Thoracic aorta (tissue), 2 donors: ENCODE data around the gene NAAA. TPM values are rescaled to one million over a fixed set of nuclear protein-coding genes. Genes with fewer than 3 reads are reported as not detected.

Experiments used
- ATAC-seq: fragments of 150-250 bp; one replicate; pipeline ENCODE4 v1.8.0; 2017; ENCODE audit warnings: low read depth; ENCODE audit not compliant: insufficient number of reproducible peaks, low FRiP score
- DNase-seq: peaks from one replicate; pipeline ENCODE4 v3.0.0-alpha.2; 2020; ENCODE audit warnings: low spot score
- H3K27ac ChIP-seq, 2 donors: fragments of 200-600 bp; sonication (generic); 1 replicate in 1 of 2; 2 replicates in 1 of 2; pipeline ENCODE4 v1.5.1; 2016; ENCODE audit warnings: mild to moderate bottlenecking in 2 of 2, moderate library complexity in 2 of 2
- H3K27me3 ChIP-seq: fragments of 200-600 bp; sonication (generic); replicated peaks from 2 replicates; pipeline ENCODE4 v1.6.0; 2016; ENCODE audit warnings: mild to moderate bottlenecking; ENCODE audit not compliant: insufficient read depth
- H3K36me3 ChIP-seq: fragments of 200-600 bp; sonication (generic); one replicate; pipeline ENCODE4 v1.5.1; 2016
- H3K4me1 ChIP-seq, 2 donors: fragments of 200-600 bp; sonication (generic); 1 replicate in 1 of 2; 2 replicates in 1 of 2; pipeline versions ENCODE4 v1.5.1 to v1.6.0; 2016; ENCODE audit warnings: low read depth in 2 of 2, mild to moderate bottlenecking in 1 of 2; ENCODE audit not compliant: control insufficient read depth in 1 of 2
- H3K4me3 ChIP-seq: fragments of 200-600 bp; sonication (generic); 2 replicates; pipeline ENCODE4 v1.5.1; 2016; ENCODE audit warnings: mild to moderate bottlenecking
- H3K9me3 ChIP-seq: fragments of 200-600 bp; sonication (generic); 2 replicates; pipeline ENCODE4 v1.5.1; 2016
- CTCF ChIP-seq: fragments of 200-600 bp; sonication (generic); IDR thresholded peaks from one replicate; pipeline ENCODE4 v1.5.1; 2019; ENCODE audit warnings: antibody characterized with exemption
- total RNA-seq, 2 donors: library from RNA; depleted of rRNA; stranded (reverse); fragments of >200 nt; gene quantifications; one replicate each; pipeline versions ENCODE4 v1.1.0 to v1.2.3, GENCODE V29; 2016

Gene NAAA
- 100 to 1,000 TPM; 142 to 152 TPM for total RNA-seq

- peaks cover 3 to 14% of the 10 kb centered on the region in 2 donors for H3K4me1 ChIP-seq
- TF ChIP-seq CTCF, result no peak
- DNase-seq, result peak; percentile 15
Measured at GRCh38 chr4:75940692-75941253, at the start of gene NAAA. TSS of gene NAAA (minus strand) at chr4:75941013. CDS start at chr4:75940949, 64 bp downstream.

GRCh38 chr4:75989846-75990528 is 49.2 kb upstream of the NAAA start:
- Histone ChIP-seq H3K9me3 (no peaks in the 10 kb centered on the region), H3K36me3 (no peaks in the 10 kb centered on the region), H3K27me3 (no peaks in the 10 kb centered on the region), H3K4me1 (peaks cover 12 to 16% of the 10 kb centered on the region in 2 donors), H3K27ac (peak overlapping the region; percentile 57 to 65), H3K4me3 (peak overlapping the region; percentile 97)
- no peak for TF ChIP-seq CTCF
- DNase-seq, result no peak
- ATAC-seq, result no peak

More at GRCh38 chr4:75940692-75941253, at the start of gene NAAA:
- Histone ChIP-seq H3K27me3 (no peaks in the 10 kb centered on the region), H3K27ac (peak within 1 kb of the TSS; percentile 34 to 73), H3K4me3 (peak within 1 kb of the TSS; percentile 88), H3K9me3 (no peaks in the 10 kb centered on the region), H3K36me3 (no peaks in the 10 kb centered on the region)
- ATAC-seq, result peak; percentile 81

- H3K36me3 ChIP-seq, result peaks cover 12% of the 10 kb centered on the region
- H3K27ac ChIP-seq, result no peak overlapping the region
- H3K4me3 ChIP-seq, result no peak overlapping the region
- ATAC-seq, result no peak
- no peak for TF ChIP-seq CTCF
- H3K9me3 ChIP-seq, result no peaks in the 10 kb centered on the region
- H3K4me1 ChIP-seq, result peaks cover 12 to 16% of the 10 kb centered on the region in 2 donors
- no peaks in the 10 kb centered on the region for H3K27me3 ChIP-seq
- DNase-seq, result no peak
Measured at GRCh38 chr4:75985116-75985515, 44.3 kb upstream of the NAAA start.

- Histone ChIP-seq H3K27ac (no peak overlapping the region), H3K4me1 (no peaks in the 10 kb centered on the region), H3K36me3 (peaks cover 24% of the 10 kb centered on the region), H3K27me3 (no peaks in the 10 kb centered on the region), H3K4me3 (no peak overlapping the region), H3K9me3 (no peaks in the 10 kb centered on the region)
- no peak for TF ChIP-seq CTCF
- DNase-seq (no peak), ATAC-seq (no peak)
Measured at GRCh38 chr4:75980576-75980975, 39.8 kb upstream of the NAAA start.

GRCh38 chr4:75976177-75976576 is 35.4 kb upstream of the NAAA start:
- no peak for DNase-seq
- H3K4me3 ChIP-seq, result no peak overlapping the region
- H3K4me1 ChIP-seq, result no peaks in the 10 kb centered on the region
- no peak overlapping the region for H3K27ac ChIP-seq
- no peak for TF ChIP-seq CTCF
- H3K27me3 ChIP-seq, result no peaks in the 10 kb centered on the region
- ATAC-seq, result no peak
- H3K9me3 ChIP-seq, result no peaks in the 10 kb centered on the region
- peaks cover 48% of the 10 kb centered on the region for H3K36me3 ChIP-seq
